ENCODE measurements around the gene RAI14.

RAI14 gene

GRCh38 chr5:34686762-34687268, 30.7 kb downstream of the RAI14 start:
- no peak for DNase-seq (ENCODE audit: low spot score)
- no peak for TF ChIP-seq CTCF (IDR thresholded peaks at IDR 0.05; ENCODE audit: extremely low read depth, missing control alignments)

- no peak for DNase-seq (ENCODE audit: low spot score)
Observed at GRCh38 chr5:34687269-34688011, 31.3 kb downstream of the RAI14 start.

GRCh38 chr5:34688015-34688810, 32.1 kb downstream of the RAI14 start:
- no peak for TF ChIP-seq CTCF (IDR thresholded peaks at IDR 0.05; ENCODE audit: extremely low read depth, missing control alignments)
- DNase-seq (ENCODE audit: low spot score): no peak

More at GRCh38 chr5:34687269-34688011, 31.3 kb downstream of the RAI14 start:
- no peak for TF ChIP-seq CTCF (IDR thresholded peaks at IDR 0.05; ENCODE audit: extremely low read depth, missing control alignments)

- no peak for DNase-seq (ENCODE audit: low spot score)
- no peak for TF ChIP-seq CTCF (IDR thresholded peaks at IDR 0.05; ENCODE audit: extremely low read depth, missing control alignments)
Observed at GRCh38 chr5:34690301-34690700, 34.2 kb downstream of the RAI14 start.

- DNase-seq (ENCODE audit: low spot score): no peak
- no peak for TF ChIP-seq CTCF (IDR thresholded peaks at IDR 0.05; ENCODE audit: extremely low read depth, missing control alignments)
Observed at GRCh38 chr5:34690898-34691297, 34.8 kb downstream of the RAI14 start.

GRCh38 chr5:34691326-34691725, 35.2 kb downstream of the RAI14 start:
- TF ChIP-seq CTCF (IDR thresholded peaks at IDR 0.05; ENCODE audit: extremely low read depth, missing control alignments): no peak
- DNase-seq (ENCODE audit: low spot score): no peak

GRCh38 chr5:34692786-34693185, 36.7 kb downstream of the RAI14 start:
- DNase-seq (ENCODE audit: low spot score): no peak
- no peak for TF ChIP-seq CTCF (IDR thresholded peaks at IDR 0.05; ENCODE audit: extremely low read depth, missing control alignments)
